ENCODE measurements around the gene GUCD1. TPM values are rescaled to one million over a fixed set of nuclear protein-coding genes. Genes with fewer than 3 reads are reported as not detected.

GUCD1 gene
- total and polyA plus RNA-seq, 2 of the 13 experiments (the other 11 are each of a cell fraction or from before 2014, with no cell fraction given) = 128 to 245 TPM

DNA sequence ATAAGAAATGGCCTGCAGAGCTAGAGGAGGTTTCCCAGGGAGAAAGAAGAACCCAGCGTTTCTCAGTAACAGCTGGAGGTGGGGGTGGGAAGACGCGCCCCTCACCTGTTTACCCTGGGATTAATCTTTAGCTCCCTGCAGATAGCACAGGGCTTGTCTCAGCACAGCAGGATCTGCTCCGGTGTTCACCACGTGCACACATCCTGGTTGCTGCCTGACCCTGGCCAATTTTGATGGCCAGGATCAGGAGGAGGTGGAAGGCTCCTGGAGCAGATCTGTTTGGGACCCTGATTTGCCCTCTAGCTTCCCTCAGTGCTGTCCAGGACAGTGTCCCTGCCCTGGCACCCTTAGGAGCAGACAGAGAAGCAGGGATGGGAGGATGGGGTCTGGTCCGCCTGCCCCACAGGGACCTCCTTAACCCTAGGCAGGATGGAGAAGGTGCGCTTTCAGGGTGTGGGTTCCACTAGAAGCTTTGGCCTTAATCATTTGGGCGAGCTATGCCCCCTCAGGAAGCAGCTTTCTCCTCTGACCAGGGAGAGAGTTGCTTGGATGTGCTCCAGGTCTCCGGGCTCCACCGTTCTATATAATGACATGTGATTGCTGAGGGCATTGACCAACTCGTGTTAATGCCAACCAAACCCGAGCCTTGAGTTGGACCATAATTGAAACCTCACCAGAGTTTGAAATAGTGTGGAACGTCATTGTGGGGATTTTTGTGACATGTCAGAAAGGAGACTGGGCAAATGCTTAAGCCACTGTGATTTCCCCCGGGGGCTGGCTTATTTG, 40.5 kb downstream of the GUCD1 start (continued):
- peak; percentile 60; the same call in 1 of the 2 replicates for TF ChIP-seq ZNF383 (CRISPR knock-in tag; IDR thresholded peaks at IDR 0.05; ENCODE audit: borderline replicate concordance)
- TF ChIP-seq, protein P1, sequence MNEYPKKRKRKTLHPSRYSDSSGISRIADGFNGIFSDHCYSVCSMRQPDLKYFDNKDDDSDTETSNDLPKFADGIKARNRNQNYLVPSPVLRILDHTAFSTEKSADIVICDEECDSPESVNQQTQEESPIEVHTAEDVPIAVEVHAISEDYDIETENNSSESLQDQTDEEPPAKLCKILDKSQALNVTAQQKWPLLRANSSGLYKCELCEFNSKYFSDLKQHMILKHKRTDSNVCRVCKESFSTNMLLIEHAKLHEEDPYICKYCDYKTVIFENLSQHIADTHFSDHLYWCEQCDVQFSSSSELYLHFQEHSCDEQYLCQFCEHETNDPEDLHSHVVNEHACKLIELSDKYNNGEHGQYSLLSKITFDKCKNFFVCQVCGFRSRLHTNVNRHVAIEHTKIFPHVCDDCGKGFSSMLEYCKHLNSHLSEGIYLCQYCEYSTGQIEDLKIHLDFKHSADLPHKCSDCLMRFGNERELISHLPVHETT (CRISPR knock-in tag; conservative IDR thresholded peaks at IDR 0.05) = peak; percentile 86
- TF ChIP-seq ZNF558 (CRISPR knock-in tag; IDR thresholded peaks at IDR 0.05; ENCODE audit: borderline replicate concordance) = peak; percentile 98; the same call in 1 of the 2 replicates
- peak; percentile 66; the same call in 1 of the 2 replicates for TF ChIP-seq FUBP1 (CRISPR knock-in tag; IDR thresholded peaks at IDR 0.05; ENCODE audit: borderline replicate concordance)
- TF ChIP-seq KDM6A (CRISPR knock-in tag; IDR thresholded peaks at IDR 0.05; ENCODE audit: low read depth) = peak; percentile 92
- TF ChIP-seq NRL (CRISPR knock-in tag; IDR thresholded peaks at IDR 0.05; ENCODE audit: borderline replicate concordance) = peak; percentile 95
- TF ChIP-seq HMGXB4 (CRISPR knock-in tag; IDR thresholded peaks at IDR 0.05; ENCODE audit: borderline replicate concordance in 1 of 2, low read depth in 1 of 2) = peak; percentile 79 to 86; a peak in 3 of 4 replicates
- TF ChIP-seq HNF1B (CRISPR knock-in tag; IDR thresholded peaks at IDR 0.05) = peak; percentile 100
- no peak for TF ChIP-seq HNRNPUL1 (IDR thresholded peaks at IDR 0.05; ENCODE audit: low read depth, low read length)
- peak; percentile 96 for TF ChIP-seq ZNF547 (CRISPR knock-in tag; IDR thresholded peaks at IDR 0.05)
- peak; percentile 91; the same call in 1 of the 2 replicates for TF ChIP-seq TSC22D2 (CRISPR knock-in tag; IDR thresholded peaks at IDR 0.05; ENCODE audit: borderline replicate concordance)
- TF ChIP-seq ZNF512 (CRISPR knock-in tag; IDR thresholded peaks at IDR 0.05) = no peak
- TF ChIP-seq ZNF879 (CRISPR knock-in tag; IDR thresholded peaks at IDR 0.05) = peak; percentile 95; the same call in 1 of the 2 replicates
- TF ChIP-seq ZNF251 (CRISPR knock-in tag; IDR thresholded peaks at IDR 0.05) = peak; percentile 94
- TF ChIP-seq, protein P2, sequence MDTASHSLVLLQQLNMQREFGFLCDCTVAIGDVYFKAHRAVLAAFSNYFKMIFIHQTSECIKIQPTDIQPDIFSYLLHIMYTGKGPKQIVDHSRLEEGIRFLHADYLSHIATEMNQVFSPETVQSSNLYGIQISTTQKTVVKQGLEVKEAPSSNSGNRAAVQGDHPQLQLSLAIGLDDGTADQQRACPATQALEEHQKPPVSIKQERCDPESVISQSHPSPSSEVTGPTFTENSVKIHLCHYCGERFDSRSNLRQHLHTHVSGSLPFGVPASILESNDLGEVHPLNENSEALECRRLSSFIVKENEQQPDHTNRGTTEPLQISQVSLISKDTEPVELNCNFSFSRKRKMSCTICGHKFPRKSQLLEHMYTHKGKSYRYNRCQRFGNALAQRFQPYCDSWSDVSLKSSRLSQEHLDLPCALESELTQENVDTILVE (CRISPR knock-in tag; IDR thresholded peaks at IDR 0.05) = peak; percentile 97
- peak; percentile 100 for TF ChIP-seq ZNF605 (CRISPR knock-in tag; IDR thresholded peaks at IDR 0.05)
- TF ChIP-seq NAIF1 (CRISPR knock-in tag; IDR thresholded peaks at IDR 0.05; ENCODE audit: borderline replicate concordance) = peak; percentile 93
- no peak for TF ChIP-seq ZNF850 (CRISPR knock-in tag; conservative IDR thresholded peaks at IDR 0.05)
